Measurements from ENCODE around the gene EPS8.

DNA sequence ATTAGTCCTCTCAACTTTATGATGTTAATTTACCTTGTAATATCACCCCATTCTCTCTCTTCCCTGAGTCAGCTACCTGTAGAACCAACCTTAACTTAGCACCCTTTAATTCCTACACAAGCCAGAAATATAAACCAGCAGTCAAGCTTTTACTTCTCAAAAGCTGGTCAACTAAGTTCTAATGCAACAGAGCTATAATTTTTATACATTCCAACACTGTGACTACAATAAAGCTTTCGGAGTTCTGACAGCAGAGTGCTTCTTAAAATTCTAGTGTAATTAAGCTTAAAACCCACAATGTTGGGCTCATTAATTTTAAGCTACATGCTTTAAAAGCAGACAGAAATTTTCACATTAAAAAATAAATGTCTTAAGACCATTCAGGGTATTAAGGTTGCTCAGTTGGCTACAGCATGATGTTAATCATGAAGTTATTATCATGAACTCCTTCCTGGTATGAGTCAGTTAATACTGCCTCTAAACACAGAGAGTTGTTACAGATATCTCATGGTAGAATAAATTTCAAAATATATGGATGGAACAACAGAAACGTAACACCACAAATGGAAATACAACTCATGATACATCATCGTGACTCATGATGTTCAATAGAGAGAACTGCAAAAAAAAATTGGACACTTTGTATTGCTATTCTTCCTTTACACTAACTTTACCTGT lies 126.7 kb downstream of the EPS8 start:
- TF ChIP-seq, protein P1, sequence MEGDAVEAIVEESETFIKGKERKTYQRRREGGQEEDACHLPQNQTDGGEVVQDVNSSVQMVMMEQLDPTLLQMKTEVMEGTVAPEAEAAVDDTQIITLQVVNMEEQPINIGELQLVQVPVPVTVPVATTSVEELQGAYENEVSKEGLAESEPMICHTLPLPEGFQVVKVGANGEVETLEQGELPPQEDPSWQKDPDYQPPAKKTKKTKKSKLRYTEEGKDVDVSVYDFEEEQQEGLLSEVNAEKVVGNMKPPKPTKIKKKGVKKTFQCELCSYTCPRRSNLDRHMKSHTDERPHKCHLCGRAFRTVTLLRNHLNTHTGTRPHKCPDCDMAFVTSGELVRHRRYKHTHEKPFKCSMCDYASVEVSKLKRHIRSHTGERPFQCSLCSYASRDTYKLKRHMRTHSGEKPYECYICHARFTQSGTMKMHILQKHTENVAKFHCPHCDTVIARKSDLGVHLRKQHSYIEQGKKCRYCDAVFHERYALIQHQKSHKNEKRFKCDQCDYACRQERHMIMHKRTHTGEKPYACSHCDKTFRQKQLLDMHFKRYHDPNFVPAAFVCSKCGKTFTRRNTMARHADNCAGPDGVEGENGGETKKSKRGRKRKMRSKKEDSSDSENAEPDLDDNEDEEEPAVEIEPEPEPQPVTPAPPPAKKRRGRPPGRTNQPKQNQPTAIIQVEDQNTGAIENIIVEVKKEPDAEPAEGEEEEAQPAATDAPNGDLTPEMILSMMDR (conservative IDR thresholded peaks at IDR 0.05; ENCODE audit: low read length): no peak
- no peak for TF ChIP-seq EZH2phosphoT487 (IDR thresholded peaks at IDR 0.05; ENCODE audit: borderline replicate concordance, low read depth, low read length)

Data from OCI-LY7 (cell line).